ENCODE measurements around the gene ANP32B.
A peak's percentile ranks its signal among the peaks of the same experiment; 100 is the strongest.

ANP32B gene

DNA sequence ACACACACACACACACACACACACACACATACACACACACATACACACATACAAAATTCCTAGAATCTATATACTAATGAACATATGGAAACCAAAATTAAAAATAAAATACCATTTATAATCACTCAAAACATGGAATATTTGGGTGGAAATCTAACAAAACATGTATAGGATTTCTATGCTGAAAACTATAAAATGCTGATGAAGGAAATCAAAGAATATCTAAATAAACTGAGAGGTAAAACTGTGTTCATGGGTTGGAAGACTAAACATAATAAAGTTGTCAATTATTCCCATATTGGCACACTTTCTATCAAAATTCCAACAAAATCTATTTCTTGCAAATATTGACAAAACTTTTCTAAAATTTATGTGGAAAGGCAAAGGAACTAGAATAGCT is 48.0 kb downstream of the ANP32B start:
- H3K9me2 ChIP-seq (ENCODE audit: low read depth, low read length): no peaks in the 10 kb centered on the region
- H3K9me3 ChIP-seq (ENCODE audit: low read length): no peaks in the 10 kb centered on the region
- H3K27me3 ChIP-seq (ENCODE audit: insufficient read depth, low read length): no peaks in the 10 kb centered on the region
- H3K79me2 ChIP-seq (ENCODE audit: insufficient read depth, low read length): no peaks in the 10 kb centered on the region
- no peak overlapping the region for H3K27ac ChIP-seq (ENCODE audit: low read depth, low read length, poor library complexity, severe bottlenecking)
- no peaks in the 10 kb centered on the region for H3K36me3 ChIP-seq (ENCODE audit: insufficient read depth, low read length)
- no peak overlapping the region for H3K9ac ChIP-seq (ENCODE audit: low read length)
- H3K4me1 ChIP-seq (ENCODE audit: insufficient read depth, low read length, severe bottlenecking): peaks cover 16% of the 10 kb centered on the region
- H4K20me1 ChIP-seq (ENCODE audit: insufficient read depth, low read length): no peaks in the 10 kb centered on the region
- H2AFZ ChIP-seq (ENCODE audit: low read length): no peak overlapping the region
- H3F3A ChIP-seq (ENCODE audit: insufficient read depth, low read length): no peaks in the 10 kb centered on the region
- H3K4me2 ChIP-seq (ENCODE audit: low read length): no peak overlapping the region
- no peak overlapping the region for H3K4me3 ChIP-seq (ENCODE audit: low read depth, low read length, poor library complexity, severe bottlenecking)
- TF ChIP-seq, protein P1, sequence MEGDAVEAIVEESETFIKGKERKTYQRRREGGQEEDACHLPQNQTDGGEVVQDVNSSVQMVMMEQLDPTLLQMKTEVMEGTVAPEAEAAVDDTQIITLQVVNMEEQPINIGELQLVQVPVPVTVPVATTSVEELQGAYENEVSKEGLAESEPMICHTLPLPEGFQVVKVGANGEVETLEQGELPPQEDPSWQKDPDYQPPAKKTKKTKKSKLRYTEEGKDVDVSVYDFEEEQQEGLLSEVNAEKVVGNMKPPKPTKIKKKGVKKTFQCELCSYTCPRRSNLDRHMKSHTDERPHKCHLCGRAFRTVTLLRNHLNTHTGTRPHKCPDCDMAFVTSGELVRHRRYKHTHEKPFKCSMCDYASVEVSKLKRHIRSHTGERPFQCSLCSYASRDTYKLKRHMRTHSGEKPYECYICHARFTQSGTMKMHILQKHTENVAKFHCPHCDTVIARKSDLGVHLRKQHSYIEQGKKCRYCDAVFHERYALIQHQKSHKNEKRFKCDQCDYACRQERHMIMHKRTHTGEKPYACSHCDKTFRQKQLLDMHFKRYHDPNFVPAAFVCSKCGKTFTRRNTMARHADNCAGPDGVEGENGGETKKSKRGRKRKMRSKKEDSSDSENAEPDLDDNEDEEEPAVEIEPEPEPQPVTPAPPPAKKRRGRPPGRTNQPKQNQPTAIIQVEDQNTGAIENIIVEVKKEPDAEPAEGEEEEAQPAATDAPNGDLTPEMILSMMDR (IDR thresholded peaks at IDR 0.05; ENCODE audit: low read length): no peak
- no peak for TF ChIP-seq EZH2 (IDR thresholded peaks at IDR 0.05; ENCODE audit: borderline replicate concordance, low read length)

DNA sequence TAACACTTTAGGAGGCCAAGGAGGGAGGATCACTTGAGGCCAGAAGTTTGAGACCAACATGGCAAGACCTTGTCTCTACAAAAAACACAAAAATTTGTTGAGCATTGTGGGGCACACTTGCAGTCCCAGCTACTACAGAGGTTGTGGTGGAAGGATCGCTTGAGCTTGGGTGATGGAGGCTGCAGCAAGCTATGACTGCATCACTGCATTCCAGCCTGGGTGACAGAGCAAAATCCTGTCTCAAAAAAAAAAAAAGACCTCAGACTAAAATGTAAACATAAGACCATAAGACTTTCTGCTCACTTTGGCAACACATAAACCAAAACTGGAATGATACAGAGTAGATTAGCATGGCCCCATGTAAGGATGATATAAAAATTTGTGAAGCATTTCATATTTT is 48.8 kb downstream of the ANP32B start:
- H3K9ac ChIP-seq (ENCODE audit: low read length): no peak overlapping the region
- no peaks in the 10 kb centered on the region for H3K27me3 ChIP-seq (ENCODE audit: insufficient read depth, low read length)
- no peaks in the 10 kb centered on the region for H3K79me2 ChIP-seq (ENCODE audit: insufficient read depth, low read length)
- no peaks in the 10 kb centered on the region for H3K9me2 ChIP-seq (ENCODE audit: low read depth, low read length)
- H3K36me3 ChIP-seq (ENCODE audit: insufficient read depth, low read length): no peaks in the 10 kb centered on the region
- H4K20me1 ChIP-seq (ENCODE audit: insufficient read depth, low read length): no peaks in the 10 kb centered on the region
- peaks cover 16% of the 10 kb centered on the region for H3K4me1 ChIP-seq (ENCODE audit: insufficient read depth, low read length, severe bottlenecking)
- H3F3A ChIP-seq (ENCODE audit: insufficient read depth, low read length): no peaks in the 10 kb centered on the region
- H3K9me3 ChIP-seq (ENCODE audit: low read length): no peaks in the 10 kb centered on the region
- H3K4me2 ChIP-seq (ENCODE audit: low read length): no peak overlapping the region
- no peak overlapping the region for H2AFZ ChIP-seq (ENCODE audit: low read length)
- no peak overlapping the region for H3K4me3 ChIP-seq (ENCODE audit: low read depth, low read length, poor library complexity, severe bottlenecking)
- no peak overlapping the region for H3K27ac ChIP-seq (ENCODE audit: low read depth, low read length, poor library complexity, severe bottlenecking)
- TF ChIP-seq, protein P1 (IDR thresholded peaks at IDR 0.05; ENCODE audit: low read length): no peak
- TF ChIP-seq EZH2 (IDR thresholded peaks at IDR 0.05; ENCODE audit: borderline replicate concordance, low read length): no peak

DNA sequence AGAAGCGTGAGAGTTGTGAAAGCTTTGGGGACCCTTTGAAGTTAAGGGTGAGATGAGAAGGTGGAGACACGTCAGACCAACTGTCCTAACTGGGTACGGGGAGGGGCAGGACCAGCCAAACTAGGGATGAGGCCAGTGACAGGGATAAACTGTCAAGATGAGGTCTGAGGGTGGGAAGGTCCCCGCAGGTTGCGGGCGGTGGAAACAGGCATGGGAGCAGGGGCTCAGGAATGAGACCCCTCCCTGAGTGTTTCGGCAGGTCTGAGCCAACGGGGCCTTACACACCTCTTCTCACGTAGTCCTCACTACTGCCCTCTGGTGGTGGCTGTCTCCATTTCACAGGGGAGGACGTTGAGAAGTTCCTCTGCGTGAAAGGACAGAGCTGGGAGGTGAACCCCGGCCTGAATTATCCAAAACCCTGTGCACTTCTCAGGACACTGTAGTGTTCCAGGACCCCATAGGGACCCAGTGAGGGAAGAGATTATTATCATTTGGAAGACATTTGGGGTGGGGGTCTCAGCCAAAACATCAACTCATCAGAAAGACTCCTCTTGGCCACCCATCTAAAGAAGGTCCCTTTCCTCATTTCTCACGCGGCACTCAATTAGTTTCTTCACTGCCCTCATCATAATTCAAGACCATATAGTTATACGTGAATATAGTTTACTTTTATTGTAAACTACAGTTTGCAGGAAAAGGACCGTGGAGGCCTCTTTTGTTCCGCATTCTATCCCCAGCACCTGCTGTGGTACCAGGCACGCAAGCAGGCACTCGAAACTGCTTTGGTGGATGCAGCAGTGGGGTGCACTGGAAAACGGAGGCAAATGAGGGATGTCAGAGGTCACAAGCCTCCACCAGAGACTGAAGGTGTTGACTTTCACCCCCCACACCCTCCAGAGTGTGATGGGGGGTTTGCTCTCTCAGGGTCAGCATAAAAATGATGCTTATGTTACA is 51.7 kb downstream of the ANP32B start:
- Histone ChIP-seq H3K4me3 (ENCODE audit: low read depth, low read length, poor library complexity, severe bottlenecking) (peak overlapping the region; percentile 36), H3K79me2 (ENCODE audit: insufficient read depth, low read length) (no peaks in the 10 kb centered on the region), H3K9ac (ENCODE audit: low read length) (no peak overlapping the region; the same call in 1 of the 2 replicates)

More for the DNA sequence above, 51.7 kb downstream of the ANP32B start:
- Histone ChIP-seq H3K27ac (ENCODE audit: low read depth, low read length, poor library complexity, severe bottlenecking) (no peak overlapping the region), H2AFZ (ENCODE audit: low read length) (no peak overlapping the region), H3K4me2 (ENCODE audit: low read length) (peak overlapping the region; percentile 54), H3K27me3 (ENCODE audit: insufficient read depth, low read length) (no peaks in the 10 kb centered on the region), H3K4me1 (ENCODE audit: insufficient read depth, low read length, severe bottlenecking) (peaks cover 21% of the 10 kb centered on the region), H3F3A (ENCODE audit: insufficient read depth, low read length) (no peaks in the 10 kb centered on the region), H3K9me3 (ENCODE audit: low read length) (no peaks in the 10 kb centered on the region), H4K20me1 (ENCODE audit: insufficient read depth, low read length) (no peaks in the 10 kb centered on the region), H3K36me3 (ENCODE audit: insufficient read depth, low read length) (no peaks in the 10 kb centered on the region), H3K9me2 (ENCODE audit: low read depth, low read length) (no peaks in the 10 kb centered on the region)
- TF ChIP-seq EZH2 (IDR thresholded peaks at IDR 0.05; ENCODE audit: borderline replicate concordance, low read length): no peak
- TF ChIP-seq, protein P1 (IDR thresholded peaks at IDR 0.05; ENCODE audit: low read length): peak; percentile 81

Data from OCI-LY1 (cell line).